Activated CD8-positive, alpha-beta memory T cell treated with anti-CD3 and anti-CD28 coated beads, Interleukin-2, amount 50 U/mL, for 1 hour (primary cell): ENCODE measurements around the gene PKHD1.
"Not testable (repeated sequence)": the region's sequence is repeated elsewhere in the genome, so short reads cannot be mapped to it uniquely, and the experiment has no call there.

Source experiments
- DNase-seq: peaks from one replicate; pipeline ENCODE4 v3.0.0-alpha.2; 2020; ENCODE audit errors: extremely low read depth

The PKHD1 gene

DNA sequence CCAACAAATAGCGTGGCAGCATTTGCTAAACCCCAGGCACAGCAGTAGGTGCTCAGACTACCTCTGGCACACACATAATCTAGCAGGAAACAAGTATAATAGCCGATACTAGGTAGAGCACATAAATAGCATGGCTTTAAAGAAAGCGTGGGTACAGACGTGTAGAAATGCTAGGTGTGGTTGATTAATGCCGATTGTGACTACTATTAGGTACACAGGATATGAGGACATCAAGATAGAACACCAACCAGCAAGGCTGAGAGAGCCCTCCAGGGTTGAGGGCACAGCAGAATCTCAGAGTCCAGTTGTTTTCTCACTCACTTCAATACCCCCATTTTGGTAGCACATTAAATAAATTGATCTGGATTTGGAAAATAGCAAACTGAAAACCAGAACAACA is 100.5 kb downstream of the PKHD1 start:
- no peak for DNase-seq

- no peak for DNase-seq
Observed at GRCh38 chr6:51983564-51983963, 103.8 kb downstream of the PKHD1 start.

DNA sequence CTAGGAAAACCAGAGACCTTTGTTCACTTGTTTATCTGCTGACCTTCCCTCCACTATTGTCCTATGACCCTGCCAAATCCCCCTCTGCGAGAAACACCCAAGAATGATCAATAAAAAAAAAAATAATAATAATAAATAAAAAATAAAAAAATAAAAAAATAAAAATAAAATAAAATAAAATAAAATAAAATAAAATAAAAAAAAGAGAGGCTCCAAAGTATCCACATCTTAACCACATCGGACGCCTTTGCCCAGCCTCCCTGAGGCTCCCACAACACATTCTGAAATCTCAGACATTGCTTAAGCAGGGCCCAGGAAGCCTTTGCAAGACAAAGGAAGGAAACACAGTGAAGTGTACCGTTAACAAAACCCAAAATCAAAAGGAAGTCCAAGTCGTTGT is 104.7 kb downstream of the PKHD1 start:
- DNase-seq, result not testable (repeated sequence)

DNA sequence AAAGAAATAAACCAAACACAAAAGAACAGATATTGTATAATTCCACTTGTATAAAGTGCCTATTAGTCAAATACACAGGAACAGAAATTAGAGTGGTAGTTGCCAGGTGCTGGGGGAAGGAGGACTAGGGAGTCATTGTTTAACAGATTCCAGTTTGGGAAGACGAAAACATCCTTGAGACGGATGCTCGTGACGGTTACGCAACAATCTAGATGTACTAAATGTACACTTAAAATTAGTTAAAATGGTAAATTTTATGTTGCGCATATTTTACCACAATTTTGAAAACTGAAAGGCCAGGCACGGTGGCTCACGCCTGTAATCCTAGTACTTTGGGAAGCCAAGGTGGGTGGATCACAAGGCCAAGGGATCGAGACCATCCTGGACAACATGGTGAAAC is 111.0 kb downstream of the PKHD1 start:
- DNase-seq, result no peak

GRCh38 chr6:51972659-51973058 is 114.8 kb downstream of the PKHD1 start:
- no peak for DNase-seq

GRCh38 chr6:51968265-51968664 is 119.1 kb downstream of the PKHD1 start:
- DNase-seq, result no peak

GRCh38 chr6:51965222-51965801 is 122.1 kb downstream of the PKHD1 start:
- no peak for DNase-seq

GRCh38 chr6:51963980-51964379 is 123.4 kb downstream of the PKHD1 start:
- no peak for DNase-seq

GRCh38 chr6:51962354-51962753 is 125.1 kb downstream of the PKHD1 start:
- no peak for DNase-seq

DNA sequence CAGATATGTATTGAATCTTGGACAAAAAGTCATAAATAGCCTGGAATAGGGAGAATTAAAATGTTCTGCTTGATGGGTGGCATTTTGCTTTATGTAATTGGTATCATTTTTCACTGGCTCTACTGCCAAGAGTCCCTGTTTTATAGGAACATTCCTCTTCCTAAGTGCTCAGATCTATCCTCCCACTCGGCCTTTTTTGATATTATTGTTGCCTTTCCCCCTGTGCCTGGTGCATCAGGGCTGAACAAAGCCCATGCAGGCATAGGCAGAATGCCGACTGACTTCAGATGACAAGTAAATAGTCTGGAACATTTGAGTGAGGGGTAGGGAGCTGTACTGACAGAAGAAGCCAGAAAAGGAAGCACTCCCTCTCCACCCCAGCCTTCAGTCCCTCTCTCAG is 127.0 kb downstream of the PKHD1 start:
- no peak for DNase-seq

DNA sequence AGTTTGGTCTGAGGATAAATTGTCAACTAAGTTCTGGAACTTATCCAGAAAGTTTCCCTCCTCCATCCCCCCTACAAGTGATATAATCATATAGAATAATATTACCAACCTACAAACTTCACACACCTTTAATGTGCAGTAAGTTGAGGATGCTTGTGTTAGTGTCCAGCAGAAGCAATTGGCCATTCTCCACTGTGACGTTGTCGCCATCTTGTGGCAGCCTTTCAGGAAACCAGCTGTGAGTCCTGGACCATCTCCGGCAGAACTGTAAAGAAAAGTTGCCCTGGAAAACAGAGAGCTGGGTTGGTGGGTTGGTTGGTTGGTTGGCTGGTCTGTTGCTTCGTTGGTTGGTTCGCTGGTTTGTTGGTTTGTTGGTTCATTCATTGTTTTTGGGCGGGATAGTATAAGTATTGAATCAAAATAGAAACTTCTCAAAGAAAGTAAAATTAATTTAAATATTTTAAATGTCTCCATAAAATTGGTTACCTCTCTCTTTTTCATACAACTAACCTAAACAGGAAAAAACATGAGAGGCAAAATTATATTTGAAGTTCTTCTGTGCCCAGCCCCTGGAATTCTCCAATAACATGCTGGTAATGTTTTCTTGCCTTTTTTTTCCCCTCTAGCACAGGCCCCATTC is 127.5 kb downstream of the PKHD1 start:
- no peak for DNase-seq

GRCh38 chr6:51954681-51955080 is 132.7 kb downstream of the PKHD1 start:
- DNase-seq, result no peak

DNA sequence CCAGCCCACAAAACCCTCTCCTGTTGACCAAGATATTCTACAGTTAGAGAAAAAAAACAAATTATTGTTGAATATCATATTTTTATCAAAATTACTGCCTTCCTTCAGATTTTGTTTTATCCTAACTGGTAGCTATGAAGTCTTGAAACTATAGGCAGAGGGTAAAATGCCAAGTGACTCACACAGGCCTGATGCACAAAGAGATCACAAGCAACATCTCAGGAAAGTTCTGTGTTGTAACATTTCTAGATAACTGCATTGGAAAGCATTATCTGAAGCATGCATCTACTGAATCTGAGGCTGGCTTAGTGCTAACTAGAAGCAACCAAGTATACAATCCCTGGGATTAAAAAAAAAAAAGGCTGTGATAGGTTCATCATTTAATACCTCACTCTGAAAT is 134.2 kb downstream of the PKHD1 start:
- DNase-seq, result no peak

- no peak for DNase-seq
Observed at GRCh38 chr6:51951924-51952323, 135.5 kb downstream of the PKHD1 start.

GRCh38 chr6:51949526-51949925 is 137.9 kb downstream of the PKHD1 start:
- DNase-seq, result no peak

DNA sequence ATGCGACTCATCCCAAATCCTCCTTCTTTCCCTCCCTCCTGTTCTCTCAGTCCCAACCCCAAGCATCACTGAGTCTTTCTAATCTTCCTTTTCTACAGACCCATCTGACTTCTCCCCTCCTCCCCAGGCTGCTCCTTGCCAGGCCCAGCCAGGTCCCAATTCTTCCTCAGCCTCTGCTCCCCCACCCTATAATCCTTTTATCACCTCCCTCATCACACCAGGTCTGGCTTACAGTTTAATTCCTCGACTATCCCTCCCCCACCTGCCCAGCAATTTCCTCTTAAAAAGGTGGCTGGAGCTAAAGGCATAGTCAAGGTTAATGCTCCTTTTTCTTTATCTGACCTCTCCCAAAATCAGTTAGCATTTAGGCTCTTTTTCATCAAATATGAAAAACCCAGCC is 147.7 kb downstream of the PKHD1 start:
- not testable (repeated sequence) for DNase-seq

GRCh38 chr6:51936531-51937290 is 150.7 kb downstream of the PKHD1 start:
- DNase-seq, result no peak

GRCh38 chr6:51934098-51934497 is 153.3 kb downstream of the PKHD1 start:
- DNase-seq, result no peak

GRCh38 chr6:51932956-51933355 is 154.5 kb downstream of the PKHD1 start:
- DNase-seq, result no peak

GRCh38 chr6:51930602-51931001 is 156.8 kb downstream of the PKHD1 start:
- no peak for DNase-seq

DNA sequence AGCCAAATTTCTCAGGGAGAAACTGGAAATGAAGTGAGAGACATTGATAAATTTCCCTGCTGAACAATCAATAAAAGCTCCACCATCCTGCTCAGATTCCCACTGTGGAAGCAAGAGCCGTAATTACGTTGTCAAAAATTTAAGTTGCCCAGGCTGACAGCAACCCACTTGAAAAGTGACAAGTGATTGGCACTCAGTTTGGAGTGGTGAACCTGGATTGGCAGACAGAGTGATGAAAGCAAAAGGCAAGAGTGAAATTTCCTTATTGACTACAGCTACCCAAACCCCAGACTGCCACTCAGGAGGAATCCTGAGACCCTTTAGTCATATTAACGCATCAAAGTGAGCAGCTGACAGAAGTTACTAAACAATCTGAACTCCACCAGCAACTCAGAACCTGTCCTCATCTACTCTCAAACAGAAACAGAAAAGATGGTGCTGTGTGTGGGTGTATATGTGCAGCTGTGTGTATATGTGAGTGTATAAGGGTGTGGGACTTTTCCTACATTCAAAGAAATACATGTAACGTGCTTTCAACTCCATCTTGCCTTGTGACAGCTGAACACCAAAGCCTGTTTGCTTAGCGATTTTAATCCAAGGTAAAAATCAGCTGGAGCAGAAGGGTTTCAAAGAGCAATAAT is 157.4 kb downstream of the PKHD1 start:
- DNase-seq, result no peak

DNA sequence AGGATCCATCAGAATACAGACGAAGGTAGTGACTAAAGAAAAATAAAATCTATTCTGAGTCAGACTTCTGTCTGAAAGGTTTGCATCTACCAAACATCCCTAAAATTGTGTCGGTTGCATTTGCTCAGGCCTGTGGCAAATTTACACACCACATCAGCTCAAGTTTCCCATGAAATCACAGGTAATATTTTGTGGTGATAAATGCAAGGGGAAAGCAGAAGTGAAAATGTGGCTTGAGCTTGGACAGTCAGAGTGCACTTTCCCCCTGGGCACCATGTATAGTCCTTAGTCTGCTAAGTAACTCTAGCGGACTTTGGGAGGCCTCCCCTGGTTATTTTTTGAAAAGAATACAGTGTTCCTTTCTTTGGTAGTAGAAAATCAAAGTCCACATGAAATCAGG is 159.1 kb downstream of the PKHD1 start:
- no peak for DNase-seq

- no peak for DNase-seq
Observed at GRCh38 chr6:51927450-51927849, 160.0 kb downstream of the PKHD1 start.
